NCI-H510A treated with DMSO at 0.1 percent for 48 hours (cell line): ENCODE data around the gene SYCP1.
"Not testable (repeated sequence)": the region's sequence is repeated elsewhere in the genome, so short reads cannot be mapped to it uniquely, and the experiment has no call there.

Experiments
- DNase-seq: peaks from one replicate; lab custom pipeline; 2025; lab: John Stamatoyannopoulos, UW

SYCP1 gene, protein sequence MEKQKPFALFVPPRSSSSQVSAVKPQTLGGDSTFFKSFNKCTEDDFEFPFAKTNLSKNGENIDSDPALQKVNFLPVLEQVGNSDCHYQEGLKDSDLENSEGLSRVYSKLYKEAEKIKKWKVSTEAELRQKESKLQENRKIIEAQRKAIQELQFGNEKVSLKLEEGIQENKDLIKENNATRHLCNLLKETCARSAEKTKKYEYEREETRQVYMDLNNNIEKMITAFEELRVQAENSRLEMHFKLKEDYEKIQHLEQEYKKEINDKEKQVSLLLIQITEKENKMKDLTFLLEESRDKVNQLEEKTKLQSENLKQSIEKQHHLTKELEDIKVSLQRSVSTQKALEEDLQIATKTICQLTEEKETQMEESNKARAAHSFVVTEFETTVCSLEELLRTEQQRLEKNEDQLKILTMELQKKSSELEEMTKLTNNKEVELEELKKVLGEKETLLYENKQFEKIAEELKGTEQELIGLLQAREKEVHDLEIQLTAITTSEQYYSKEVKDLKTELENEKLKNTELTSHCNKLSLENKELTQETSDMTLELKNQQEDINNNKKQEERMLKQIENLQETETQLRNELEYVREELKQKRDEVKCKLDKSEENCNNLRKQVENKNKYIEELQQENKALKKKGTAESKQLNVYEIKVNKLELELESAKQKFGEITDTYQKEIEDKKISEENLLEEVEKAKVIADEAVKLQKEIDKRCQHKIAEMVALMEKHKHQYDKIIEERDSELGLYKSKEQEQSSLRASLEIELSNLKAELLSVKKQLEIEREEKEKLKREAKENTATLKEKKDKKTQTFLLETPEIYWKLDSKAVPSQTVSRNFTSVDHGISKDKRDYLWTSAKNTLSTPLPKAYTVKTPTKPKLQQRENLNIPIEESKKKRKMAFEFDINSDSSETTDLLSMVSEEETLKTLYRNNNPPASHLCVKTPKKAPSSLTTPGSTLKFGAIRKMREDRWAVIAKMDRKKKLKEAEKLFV

DNA sequence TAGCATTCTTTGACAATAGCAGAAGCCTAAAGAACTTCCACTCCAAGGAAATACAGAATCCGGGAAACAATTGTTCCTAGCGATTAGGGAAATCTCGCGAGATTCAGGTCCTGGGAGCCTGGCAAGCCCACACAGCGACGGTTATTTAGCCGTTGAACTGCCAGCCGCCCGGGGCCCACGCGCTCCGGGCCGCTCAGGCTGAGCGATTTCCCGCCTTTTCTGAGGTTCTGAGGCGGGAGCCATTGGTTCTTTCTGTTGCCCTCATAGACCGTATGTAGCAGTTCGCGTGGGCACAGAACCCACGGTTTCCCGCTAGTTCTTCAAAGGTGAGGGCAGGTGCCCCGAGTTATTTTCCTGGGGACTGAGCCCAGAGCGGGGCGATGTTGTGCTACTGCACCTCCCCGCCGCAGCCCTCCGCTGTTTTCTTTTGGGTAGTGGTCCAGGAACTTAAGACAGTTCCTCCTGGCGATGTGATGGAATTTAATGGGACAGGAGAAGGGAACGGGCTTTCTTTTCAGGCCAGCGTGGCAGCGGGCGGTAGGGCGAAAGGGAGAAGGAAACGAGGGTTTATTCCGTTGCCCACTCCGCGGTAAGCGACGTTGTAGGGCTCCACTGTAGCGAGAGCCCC lies at the start of gene SYCP1:
TSS of gene SYCP1 (plus strand) at position 171 of the 628 bp plus-strand sequence. CDS start 602 bp downstream, outside the sequence.
- no peak for DNase-seq

DNA sequence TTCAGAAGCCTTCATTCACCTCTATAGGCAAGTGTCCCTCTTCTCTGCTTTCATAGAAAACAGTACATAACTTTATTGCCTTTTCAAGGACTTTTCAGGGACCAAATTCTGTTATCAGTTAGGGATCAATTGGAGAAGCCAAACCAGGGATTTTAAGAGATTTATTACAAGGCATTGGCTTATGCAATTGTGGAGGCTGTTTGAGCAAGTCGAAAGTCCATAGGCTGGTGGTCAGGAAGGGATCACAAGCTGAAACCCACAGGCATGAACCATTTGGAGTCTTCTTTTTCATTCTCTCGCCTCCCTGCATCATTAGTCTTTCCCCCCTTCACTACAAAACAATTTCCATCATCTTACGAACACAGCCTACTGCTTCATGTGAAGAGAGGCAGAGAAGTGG lies 34.8 kb upstream of the SYCP1 start:
- no peak for DNase-seq

DNA sequence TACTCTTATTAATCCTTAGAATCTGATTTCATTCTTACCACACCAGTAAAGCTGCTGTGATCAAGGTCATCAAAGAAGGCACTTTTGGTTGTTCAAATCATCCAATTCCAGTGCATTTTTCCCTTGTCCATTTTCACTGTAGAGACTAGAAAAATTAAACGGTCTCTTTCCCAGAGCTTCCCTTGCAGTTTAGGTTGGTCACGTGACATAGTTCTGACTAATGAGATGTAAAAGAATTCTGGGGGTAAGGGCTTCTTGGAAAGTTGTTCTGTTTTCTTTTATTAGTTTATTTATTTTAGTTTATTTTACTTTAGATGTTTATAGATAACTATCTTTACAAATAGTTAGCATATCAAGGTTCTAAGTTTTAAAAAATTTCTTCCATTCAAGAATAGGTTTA lies 34.3 kb upstream of the SYCP1 start:
- no peak for DNase-seq

DNA sequence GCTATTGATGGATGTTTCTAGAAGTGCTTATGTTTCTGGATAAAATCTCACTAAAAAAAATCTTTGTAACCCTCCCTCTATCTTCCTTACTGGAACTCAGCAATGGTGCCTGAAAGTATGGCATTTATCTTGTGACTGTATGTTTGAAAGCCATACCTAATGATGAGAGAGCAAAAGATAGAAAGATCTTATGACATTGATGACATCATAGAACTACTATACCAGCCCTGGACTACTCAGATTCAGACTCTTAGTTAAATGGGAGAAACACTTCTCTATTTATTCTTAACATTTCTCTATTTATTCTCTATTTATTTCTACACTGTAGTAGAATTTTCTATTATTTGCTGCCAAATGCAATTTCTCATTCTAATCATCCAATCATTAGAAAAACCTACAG lies 32.7 kb upstream of the SYCP1 start:
- DNase-seq, result no peak

DNA sequence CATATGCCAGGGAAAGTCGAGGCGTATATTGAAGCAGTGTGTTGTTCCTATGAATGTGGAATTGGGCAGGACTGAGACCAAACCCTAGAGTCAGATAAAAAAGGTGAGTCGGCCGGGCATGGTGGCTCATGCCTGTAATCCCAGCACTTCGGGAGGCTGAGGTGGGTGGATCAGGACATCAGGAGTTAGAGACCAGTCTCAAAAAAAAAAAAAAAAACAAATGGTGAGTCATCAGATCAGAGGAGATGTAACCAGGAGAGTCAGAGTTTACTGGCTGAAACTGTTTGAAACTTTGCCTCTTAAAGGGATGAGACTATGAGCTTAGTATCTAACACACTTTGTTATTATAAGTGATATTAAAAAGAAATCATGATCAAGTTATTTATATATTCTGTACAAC lies 26.4 kb upstream of the SYCP1 start:
- no peak for DNase-seq

DNA sequence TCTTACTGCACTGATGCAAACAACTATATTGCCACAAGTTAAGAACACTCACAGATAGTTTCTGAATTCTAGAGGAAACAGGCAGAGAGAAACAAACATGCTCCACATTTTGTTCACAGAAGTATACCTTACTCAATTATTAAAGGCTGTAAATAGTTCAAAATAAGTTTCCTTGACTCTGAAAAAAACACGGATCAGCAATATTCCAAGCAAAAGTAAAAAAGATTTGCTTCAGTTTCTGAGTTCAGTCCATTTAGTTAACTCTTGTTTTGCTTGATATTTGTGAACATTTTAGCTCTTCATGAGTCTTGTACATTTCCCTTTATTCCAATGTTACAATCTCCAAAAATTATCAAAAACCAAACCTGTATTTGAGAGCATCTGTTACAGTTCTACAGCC lies 24.6 kb upstream of the SYCP1 start:
- not testable (repeated sequence) for DNase-seq

DNA sequence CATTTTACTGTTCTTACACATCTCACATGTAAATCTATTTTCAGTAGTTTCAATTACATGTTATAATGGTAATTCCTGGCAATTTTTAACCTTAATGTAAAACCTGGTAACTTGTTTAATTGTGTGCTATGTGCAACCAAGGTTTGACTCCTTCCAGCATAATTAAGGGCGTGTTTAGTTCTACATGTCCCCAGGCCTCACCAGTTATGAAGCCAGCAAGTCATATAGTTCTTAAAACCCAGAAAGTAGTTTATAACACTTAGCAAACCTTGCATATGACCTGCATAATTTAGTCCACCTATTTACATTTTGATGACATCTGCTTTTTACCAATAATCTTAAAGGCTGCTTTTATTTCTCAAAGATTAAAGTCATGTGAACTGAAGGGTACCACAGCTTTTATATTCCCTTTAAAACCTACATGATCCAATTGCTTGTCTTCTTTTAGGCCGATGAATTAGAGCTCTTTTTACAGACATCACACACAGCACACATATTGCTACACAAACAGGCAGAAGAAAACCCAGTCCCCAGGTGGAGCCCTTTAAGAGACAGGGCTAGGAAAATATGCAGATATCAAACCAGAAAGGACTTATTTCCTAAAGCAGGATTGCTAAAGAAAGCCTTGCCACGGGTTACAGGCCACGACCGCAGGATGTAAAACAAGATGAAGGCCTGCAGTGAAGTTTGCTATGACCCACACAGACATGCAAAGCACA lies 23.2 kb upstream of the SYCP1 start:
- DNase-seq, result no peak

DNA sequence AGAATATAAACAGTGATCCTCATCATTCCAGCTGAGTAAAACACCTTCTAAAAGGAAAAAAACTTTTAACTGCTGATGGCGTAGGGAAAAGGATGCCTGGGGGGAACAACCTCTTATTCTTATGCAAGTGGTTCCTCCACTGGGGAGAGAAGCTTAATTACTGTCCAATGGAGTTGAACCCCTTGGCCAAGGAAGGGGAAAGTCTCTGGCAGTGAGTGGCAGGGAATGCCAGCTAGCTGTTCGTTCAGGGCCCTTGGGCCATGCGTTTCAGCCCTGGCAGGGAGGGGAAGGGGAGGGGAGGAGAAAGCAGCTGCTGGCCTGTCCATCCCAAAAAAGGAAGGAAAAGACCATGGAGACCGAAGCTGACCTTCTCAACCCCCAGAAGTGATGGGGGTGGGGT lies 22.6 kb upstream of the SYCP1 start:
- DNase-seq, result no peak

DNA sequence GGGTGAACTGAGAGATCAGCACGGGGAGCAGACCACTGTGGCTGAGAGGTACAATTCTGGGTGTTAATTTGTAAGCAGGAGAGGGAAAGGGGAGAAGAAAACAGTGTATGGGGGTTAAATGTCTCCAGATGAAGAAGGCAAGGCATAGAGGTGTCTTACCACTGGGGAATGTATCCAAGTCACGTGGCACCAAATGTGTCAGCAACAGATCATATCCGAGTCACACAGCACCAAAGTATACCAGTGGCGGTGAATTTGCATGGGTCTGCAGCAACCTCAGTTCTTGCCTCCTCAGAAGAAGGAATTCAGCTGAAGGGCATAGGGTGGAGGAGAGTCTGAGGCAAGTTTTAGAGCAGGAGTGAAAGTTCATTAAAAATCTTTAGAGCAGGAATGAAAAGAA lies 21.2 kb upstream of the SYCP1 start:
- DNase-seq, result no peak

DNA sequence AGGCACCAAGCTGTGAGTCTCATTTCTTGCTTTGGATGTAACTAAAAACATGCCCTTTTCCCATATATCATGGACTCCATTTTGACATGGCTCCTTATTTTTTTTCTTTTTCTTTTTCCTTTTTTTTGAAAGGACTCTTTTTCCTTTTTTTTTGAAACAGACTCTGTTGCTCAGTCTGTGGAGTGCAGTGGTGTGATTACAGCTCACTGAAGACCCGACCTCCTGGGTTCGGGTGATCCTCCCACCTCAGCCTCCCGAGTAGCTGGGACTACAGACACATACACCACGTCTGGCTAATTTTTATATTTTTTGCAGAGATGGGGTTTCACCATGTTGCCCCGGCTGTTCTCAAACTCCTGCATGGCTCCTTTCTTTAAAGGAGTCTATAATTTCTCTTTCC lies 10.4 kb upstream of the SYCP1 start:
- DNase-seq, result no peak

DNA sequence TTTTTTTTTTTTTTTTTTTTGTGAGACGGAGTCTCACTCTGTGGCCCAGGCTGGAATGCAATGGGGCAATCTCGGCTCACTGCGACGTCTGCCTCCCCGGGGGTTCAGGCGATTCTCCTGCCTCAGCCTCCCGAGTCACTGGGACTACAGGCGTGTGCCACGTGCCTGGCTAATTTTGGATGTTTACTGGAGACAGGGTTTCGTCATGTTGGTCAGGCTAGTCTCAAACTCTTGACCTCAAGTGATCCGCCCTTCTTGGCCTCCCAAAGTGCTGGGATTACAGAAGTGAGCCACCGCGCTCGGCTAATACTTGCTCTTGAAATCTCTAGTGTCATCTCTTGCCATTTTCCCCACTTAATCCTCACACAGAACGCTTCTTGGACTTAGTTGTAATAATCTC lies 1.1 kb upstream of the SYCP1 start:
- DNase-seq, result no peak

DNA sequence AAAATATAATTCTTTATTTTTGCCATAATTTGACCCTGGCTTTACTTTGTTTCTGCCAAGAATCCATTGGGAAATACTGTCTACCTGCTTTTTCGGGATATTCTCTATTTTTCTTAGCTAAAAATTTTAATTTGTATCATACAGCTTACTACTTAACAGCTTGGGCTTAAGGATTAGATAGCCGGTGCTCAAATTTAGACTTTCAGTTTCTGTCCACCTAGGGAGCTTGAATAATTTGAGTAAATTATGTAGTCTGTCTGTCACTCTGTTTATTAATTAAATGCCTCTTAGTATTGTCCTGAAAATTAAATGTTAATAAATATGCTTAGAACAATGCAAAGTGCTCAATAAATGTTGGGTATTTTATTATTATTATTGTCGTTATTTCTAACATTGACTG lies 6.7 kb downstream of the SYCP1 start:
- no peak for DNase-seq

DNA sequence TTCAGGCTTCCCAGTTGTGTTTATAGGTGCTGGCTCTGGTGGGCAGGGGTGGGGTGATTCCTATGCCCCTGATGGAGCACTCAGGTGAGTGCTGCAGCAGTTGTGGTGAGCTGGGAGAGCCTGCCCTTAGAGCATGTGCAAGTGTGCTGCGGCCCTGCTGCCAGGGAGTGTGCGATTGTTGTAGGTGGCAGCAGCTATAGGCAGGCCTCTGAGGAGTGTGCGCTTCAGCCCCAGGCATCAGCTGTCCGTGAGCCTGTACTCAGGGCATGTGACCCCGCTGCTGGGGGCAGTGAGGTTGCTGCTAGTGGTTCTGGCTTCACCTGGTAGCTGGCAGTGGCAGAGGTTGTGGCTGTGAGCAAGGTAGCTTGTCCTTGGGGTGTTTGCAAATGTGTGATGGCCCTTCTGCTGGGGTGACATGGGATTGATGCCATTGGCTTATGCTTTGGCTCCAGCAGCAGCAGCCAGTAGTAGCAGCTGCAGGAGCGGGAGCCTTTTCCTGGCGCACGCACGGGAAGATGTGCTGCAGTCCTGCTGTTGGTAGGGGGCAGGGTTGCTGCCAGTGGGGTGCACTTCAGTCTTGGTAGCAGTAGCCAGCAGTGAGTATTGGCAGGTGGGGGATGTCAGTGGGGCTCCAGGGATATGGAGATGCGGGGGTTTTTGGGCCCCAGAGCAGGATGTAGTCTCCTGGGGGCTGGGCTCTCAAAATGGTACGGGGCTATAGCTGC lies 37.7 kb downstream of the SYCP1 start:
- DNase-seq, result no peak

DNA sequence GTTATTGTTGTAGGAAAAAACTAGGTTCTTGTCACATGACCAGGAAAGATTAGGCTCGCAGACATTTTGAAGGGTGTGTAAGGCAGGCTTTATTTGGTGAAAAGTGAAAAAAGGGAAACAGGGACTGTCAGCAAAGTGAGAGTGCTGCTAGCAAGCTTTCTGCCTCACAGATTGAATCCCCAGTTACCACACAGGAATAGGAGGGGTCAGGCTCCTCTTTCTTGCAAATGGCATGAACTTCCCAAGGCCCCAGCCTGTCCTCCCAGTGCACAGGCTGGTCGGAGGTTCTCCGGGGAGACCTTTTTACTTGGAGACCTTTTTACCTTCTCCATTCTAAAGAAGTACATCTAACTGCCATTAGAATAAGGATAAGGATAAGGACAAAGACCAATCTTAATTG lies 42.1 kb downstream of the SYCP1 start:
- DNase-seq, result no peak

DNA sequence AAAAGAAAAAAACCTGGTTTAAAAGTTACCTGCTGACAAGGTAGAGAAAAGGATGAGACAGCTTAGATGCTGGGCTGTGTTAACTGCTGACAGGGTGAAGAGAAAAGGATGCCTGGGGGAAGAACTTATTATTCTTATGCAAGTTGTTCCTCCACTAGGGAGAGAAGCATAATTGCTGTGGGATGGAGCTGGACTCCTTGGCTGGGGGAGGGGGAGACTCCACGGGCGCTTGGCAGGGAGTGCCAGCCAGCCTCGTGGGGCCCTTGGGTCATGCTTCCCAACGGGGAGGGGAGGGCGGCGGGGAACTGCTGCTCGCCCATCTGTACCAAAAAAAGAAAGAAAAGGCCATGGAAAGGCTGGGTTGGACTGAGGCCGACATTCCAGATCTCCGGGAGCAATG lies 47.2 kb downstream of the SYCP1 start:
- no peak for DNase-seq

DNA sequence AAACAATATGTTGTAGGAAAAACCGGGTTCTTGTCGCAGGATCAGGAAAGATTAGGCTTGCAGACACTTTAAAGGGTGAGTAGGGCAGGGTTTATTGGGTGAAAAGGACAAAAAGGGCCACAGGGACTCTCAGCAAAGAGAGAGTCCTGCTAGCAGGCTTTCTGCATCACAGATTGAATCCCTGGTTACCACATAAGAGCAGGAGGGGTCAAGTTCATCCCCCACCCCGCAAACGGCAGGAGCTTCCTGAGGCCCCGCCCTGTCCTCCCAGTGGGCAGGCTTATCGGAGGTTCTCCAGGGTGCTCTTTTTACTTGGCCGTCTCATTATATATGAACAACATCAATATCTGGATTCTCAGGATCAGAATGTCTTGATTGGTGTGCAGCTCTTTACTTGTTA lies 47.7 kb downstream of the SYCP1 start:
- DNase-seq, result no peak

DNA sequence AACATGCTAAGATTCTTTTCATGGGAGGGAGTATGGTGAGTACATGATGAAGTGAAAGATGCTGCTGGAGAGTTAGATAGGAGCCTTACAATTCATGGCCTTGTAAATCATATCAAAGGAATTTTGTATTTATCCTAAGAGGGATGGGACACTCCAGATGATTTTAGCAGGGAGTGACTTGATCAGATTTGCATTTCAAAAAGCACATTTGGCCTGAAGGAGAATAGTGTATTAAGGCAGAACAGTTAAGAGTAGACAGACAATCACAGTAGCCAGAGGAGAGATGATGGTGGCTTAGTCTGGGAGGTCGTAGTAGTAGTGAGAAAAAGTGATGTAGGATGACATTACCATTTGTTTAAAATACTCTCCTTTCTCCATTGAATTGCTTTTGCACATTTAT lies 48.8 kb downstream of the SYCP1 start:
- no peak for DNase-seq

DNA sequence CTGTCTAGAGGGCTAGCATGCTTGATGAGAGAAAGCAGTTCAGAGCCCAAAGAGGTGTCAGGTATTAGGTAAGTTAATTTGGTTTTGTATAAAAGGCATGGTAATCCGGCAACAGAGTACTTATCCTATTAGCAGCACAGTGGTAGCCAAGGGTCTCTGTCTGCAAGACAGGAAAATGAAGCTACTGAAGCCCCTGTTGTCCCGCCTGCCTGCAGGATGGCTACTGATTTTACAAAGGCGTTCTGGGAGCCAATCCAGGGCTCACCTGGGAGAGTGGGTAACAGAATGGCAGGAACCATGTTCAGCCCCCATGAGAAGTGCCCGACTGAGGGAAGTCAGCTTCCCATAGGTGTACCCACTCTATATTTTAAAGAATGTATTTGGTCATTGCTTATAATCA lies 61.1 kb downstream of the SYCP1 start:
- not testable (repeated sequence) for DNase-seq

DNA sequence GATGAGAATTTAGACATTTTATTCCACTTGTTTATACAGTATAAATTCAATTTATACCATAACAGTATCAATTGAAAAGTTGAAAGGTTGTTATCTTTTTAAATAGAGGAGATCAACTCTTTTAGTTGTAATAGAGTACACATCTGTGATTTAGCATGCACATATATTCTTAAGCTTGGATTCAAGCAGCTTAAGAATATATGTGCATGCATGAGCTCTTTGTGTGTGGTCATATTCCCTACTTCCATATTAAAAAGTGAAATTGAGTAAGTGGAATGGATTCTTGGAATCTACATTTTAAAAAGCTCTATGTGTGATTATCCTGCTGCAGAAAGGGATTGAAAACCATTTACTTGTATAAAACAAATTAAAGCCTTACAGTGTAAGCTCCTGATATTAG lies 71.9 kb downstream of the SYCP1 start:
- no peak for DNase-seq

DNA sequence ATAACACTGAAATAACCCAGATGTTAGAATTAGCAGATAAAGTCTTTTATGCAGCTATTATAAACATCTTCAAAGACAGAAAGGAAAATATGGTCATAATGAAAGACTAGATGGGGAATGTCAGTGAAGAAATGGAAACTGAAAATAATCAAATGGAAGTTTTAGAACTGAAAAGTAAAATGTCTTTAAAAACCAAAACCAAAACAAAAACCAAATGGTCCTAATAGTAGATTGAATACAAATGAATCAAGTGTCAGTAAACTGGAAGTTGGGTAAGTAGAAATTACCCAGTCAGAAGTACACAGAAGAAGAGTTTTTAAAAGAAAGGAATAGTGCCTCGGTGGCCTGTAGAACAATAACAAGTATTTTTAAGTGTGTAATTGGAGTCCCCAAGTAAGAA lies 72.7 kb downstream of the SYCP1 start:
- no peak for DNase-seq

DNA sequence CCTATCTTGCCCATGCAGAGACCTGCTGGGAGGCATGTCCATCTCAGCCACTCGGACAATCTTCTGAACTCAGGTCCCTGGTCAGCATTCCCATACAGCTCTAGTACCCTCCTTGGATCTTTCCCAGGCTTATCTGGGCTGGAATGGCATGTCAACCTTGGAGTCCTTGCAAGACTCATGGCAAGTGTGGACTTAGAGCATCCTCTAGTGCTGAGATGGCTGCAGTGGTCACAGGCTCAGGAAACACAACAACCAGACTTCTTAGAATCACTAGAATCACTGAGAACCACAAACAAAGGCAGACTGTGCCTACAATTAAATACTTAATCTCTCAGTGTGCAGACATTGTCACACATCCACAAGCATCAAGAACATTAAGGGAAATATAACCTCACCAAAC lies 101.9 kb downstream of the SYCP1 start:
- DNase-seq, result no peak
